Measurements from ENCODE around the gene UCHL3. TPM values are rescaled to one million over a fixed set of nuclear protein-coding genes. Genes with fewer than 3 reads are reported as not detected.

UCHL3 gene
- total and polyA plus RNA-seq, 10 of the 15 experiments (the other 5 are each of a cell fraction or from before 2014, with no cell fraction given): 52.5 to 179 (median 104) TPM

DNA sequence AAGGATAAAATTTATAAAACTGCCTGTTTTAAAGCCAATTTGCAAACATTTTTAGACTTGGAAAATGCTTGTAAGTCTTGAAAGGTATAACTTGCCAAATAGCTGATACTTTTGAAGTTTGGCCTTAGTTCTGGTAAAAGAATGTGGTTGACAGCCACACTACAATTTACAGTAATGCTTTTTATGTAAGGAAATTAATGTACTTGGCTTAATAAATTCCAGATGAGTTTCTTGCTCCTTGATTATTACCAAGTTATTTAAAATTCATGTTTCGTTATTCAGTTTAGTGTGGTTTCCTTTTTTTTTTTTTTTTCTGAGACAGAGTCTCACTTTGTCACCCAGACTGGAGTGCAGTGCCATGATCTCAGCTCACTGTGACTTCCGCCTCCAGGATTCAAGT is 101.4 kb downstream of the UCHL3 start:
- H3K9ac ChIP-seq (ENCODE audit: control insufficient read depth, insufficient read depth, low read length): no peak overlapping the region
- ATAC-seq (no peak), DNase-seq (ENCODE audit: low read depth, low spot score) (no peak), FAIRE-seq (no peak)
- H3K4me1 ChIP-seq (ENCODE audit: control insufficient read depth, insufficient read depth, low read length): peaks cover 23% of the 10 kb centered on the region
- H3K4me2 ChIP-seq (ENCODE audit: control insufficient read depth, insufficient read depth): no peak overlapping the region
- RAD21 ChIA-PET (ENCODE audit: unreplicated experiment): no interaction called here
- H2AFZ ChIP-seq (ENCODE audit: control insufficient read depth, low read depth, low read length): no peak overlapping the region
- H3K27me3 ChIP-seq (replicated peaks in 1 of 2; ENCODE audit: control insufficient read depth in 2 of 2, insufficient read depth in 2 of 2, low read length in 1 of 2): no peaks in the 10 kb centered on the region
- no peak overlapping the region for H3K27ac ChIP-seq (ENCODE audit: control insufficient read depth, insufficient read depth)
- no peak for TF ChIP-seq POLR2A (IDR thresholded peaks at IDR 0.05; ENCODE audit: low read depth, low read length)
- no peak for TF ChIP-seq EZH2 (IDR thresholded peaks at IDR 0.05; ENCODE audit: borderline replicate concordance, control insufficient read depth, low read depth, low read length)
- no peak for TF ChIP-seq IKZF1 (conservative IDR thresholded peaks at IDR 0.05)
- TF ChIP-seq, protein P1, sequence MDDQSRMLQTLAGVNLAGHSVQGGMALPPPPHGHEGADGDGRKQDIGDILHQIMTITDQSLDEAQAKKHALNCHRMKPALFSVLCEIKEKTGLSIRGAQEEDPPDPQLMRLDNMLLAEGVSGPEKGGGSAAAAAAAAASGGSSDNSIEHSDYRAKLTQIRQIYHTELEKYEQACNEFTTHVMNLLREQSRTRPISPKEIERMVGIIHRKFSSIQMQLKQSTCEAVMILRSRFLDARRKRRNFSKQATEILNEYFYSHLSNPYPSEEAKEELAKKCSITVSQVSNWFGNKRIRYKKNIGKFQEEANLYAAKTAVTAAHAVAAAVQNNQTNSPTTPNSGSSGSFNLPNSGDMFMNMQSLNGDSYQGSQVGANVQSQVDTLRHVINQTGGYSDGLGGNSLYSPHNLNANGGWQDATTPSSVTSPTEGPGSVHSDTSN (IDR thresholded peaks at IDR 0.05; ENCODE audit: insufficient replicate concordance, low read depth, low read length): no peak
- TF ChIP-seq, protein P2, sequence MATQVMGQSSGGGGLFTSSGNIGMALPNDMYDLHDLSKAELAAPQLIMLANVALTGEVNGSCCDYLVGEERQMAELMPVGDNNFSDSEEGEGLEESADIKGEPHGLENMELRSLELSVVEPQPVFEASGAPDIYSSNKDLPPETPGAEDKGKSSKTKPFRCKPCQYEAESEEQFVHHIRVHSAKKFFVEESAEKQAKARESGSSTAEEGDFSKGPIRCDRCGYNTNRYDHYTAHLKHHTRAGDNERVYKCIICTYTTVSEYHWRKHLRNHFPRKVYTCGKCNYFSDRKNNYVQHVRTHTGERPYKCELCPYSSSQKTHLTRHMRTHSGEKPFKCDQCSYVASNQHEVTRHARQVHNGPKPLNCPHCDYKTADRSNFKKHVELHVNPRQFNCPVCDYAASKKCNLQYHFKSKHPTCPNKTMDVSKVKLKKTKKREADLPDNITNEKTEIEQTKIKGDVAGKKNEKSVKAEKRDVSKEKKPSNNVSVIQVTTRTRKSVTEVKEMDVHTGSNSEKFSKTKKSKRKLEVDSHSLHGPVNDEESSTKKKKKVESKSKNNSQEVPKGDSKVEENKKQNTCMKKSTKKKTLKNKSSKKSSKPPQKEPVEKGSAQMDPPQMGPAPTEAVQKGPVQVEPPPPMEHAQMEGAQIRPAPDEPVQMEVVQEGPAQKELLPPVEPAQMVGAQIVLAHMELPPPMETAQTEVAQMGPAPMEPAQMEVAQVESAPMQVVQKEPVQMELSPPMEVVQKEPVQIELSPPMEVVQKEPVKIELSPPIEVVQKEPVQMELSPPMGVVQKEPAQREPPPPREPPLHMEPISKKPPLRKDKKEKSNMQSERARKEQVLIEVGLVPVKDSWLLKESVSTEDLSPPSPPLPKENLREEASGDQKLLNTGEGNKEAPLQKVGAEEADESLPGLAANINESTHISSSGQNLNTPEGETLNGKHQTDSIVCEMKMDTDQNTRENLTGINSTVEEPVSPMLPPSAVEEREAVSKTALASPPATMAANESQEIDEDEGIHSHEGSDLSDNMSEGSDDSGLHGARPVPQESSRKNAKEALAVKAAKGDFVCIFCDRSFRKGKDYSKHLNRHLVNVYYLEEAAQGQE (IDR thresholded peaks at IDR 0.05; ENCODE audit: low read depth, low read length): no peak
- TF ChIP-seq CBX5 (IDR thresholded peaks at IDR 0.05; ENCODE audit: low read depth): no peak
- TF ChIP-seq NFYA (IDR thresholded peaks at IDR 0.05; ENCODE audit: borderline replicate concordance, low read depth, low read length): no peak
- TF ChIP-seq NBN (IDR thresholded peaks at IDR 0.05): no peak
- no peak for TF ChIP-seq JUNB (IDR thresholded peaks at IDR 0.05)
- no peak for TF ChIP-seq RUNX3 (IDR thresholded peaks at IDR 0.05; ENCODE audit: low read length)
- TF ChIP-seq RFX5 (IDR thresholded peaks at IDR 0.05; ENCODE audit: low read depth, low read length): no peak
- no peak for TF ChIP-seq SREBF1 (IDR thresholded peaks at IDR 0.05; ENCODE audit: low read length)
- no peak for TF ChIP-seq CBFB (IDR thresholded peaks at IDR 0.05; ENCODE audit: low read depth)
- TF ChIP-seq NR2F1 (conservative IDR thresholded peaks at IDR 0.05): no peak
- no peak for TF ChIP-seq CBX3 (IDR thresholded peaks at IDR 0.05; ENCODE audit: borderline replicate concordance, low read depth)
- no peak for TF ChIP-seq SMC3 (IDR thresholded peaks at IDR 0.05; ENCODE audit: borderline replicate concordance, low read length)
- TF ChIP-seq TAF1 (IDR thresholded peaks at IDR 0.05; ENCODE audit: borderline replicate concordance, low read depth, low read length): no peak
- TF ChIP-seq SMAD1 (IDR thresholded peaks at IDR 0.05; ENCODE audit: low read depth, partially characterized antibody): no peak
- TF ChIP-seq GABPA (IDR thresholded peaks at IDR 0.05; ENCODE audit: low read depth): no peak
- no peak for TF ChIP-seq ZSCAN29 (IDR thresholded peaks at IDR 0.05)
- 100% methylated on average over 1 of the region's 2 CpGs for WGBS (ENCODE audit: insufficient coverage, insufficient replicate concordance, low lambda C conversion rate, missing lambda C conversion rate)
- POLR2A ChIA-PET: no interaction called here
- CTCF ChIA-PET: interaction anchor here (0.6 to 0.9 kb wide), 3 partner anchors 11 to 1612 kb away, joined by 4 read pairs; no protein-coding TSS in a partner anchor
- SMC1A ChIA-PET (ENCODE audit: uncharacterized antibody, unreplicated experiment): interaction anchor here (0.7 to 1.2 kb wide), 3 partner anchors 11 to 45 kb away, joined by 3 to 4 read pairs (median 3); no protein-coding TSS in a partner anchor
- no peaks in the 10 kb centered on the region for H4K20me1 ChIP-seq (ENCODE audit: control insufficient read depth, insufficient read depth)
- H3K4me3 ChIP-seq: no peak overlapping the region
- no peaks in the 10 kb centered on the region for H3K9me3 ChIP-seq (replicated peaks; ENCODE audit: control insufficient read depth, insufficient read depth, low read length)
- BruUV-seq (replicated peaks): no TSS peak
- H3K79me2 ChIP-seq (ENCODE audit: control insufficient read depth, insufficient read depth, low read length): no peaks in the 10 kb centered on the region; the same call in 1 of the 2 replicates
- in situ Hi-C loops (cut with MboI) (no loop called here), intact Hi-C loops (cut with micrococcal nuclease; ENCODE audit: unreplicated experiment) (no loop called here)
- H3K36me3 ChIP-seq (ENCODE audit: control insufficient read depth in 2 of 2, insufficient read depth in 2 of 2, low read length in 1 of 2): no peaks in the 10 kb centered on the region
